SU-DHL-6 (cell line): ENCODE data around the gene PGBD5.

Source experiments
- H2AFZ ChIP-seq: fragments of 200-600 bp; sonication (generic); 2 replicates; pipeline ENCODE4 v1.6.1; 2014; ENCODE audit warnings: low read depth, mild to moderate bottlenecking, moderate library complexity, mixed read lengths, antibody characterized with exemption, low read length; ENCODE audit not compliant: severe bottlenecking
- H3F3A ChIP-seq: fragments of 200-600 bp; shearing (Covaris generic); 2 replicates; pipeline ENCODE4 v1.6.0; 2016; ENCODE audit warnings: antibody characterized with exemption, mild to moderate bottlenecking; ENCODE audit not compliant: insufficient read depth
- H3K27ac ChIP-seq: fragments of 200-600 bp; sonication (generic); 2 replicates; pipeline ENCODE4 v1.5.1; 2016; ENCODE audit warnings: low read depth, mild to moderate bottlenecking, low read length, moderate library complexity, mixed read lengths
- H3K27me3 ChIP-seq: fragments of 200-600 bp; sonication (generic), shearing (Covaris generic); 2 replicates; pipeline ENCODE4 v1.6.0; 2014; ENCODE audit warnings: mild to moderate bottlenecking, low read length
- H3K36me3 ChIP-seq: fragments of 200-600 bp; sonication (generic); 2 replicates; pipeline ENCODE4 v1.6.1; 2014; ENCODE audit warnings: mild to moderate bottlenecking, low read length, mixed read lengths
- H3K4me2 ChIP-seq: fragments of 300-600, 200-600 bp; shearing (Covaris generic), sonication (generic); 2 replicates; pipeline ENCODE4 v1.6.0; 2014; ENCODE audit warnings: low read length, low read depth, mild to moderate bottlenecking; ENCODE audit not compliant: poor library complexity, severe bottlenecking
- H3K4me3 ChIP-seq: fragments of 200-600 bp; sonication (generic); 2 replicates; pipeline ENCODE4 v1.5.1; 2014; ENCODE audit warnings: antibody characterized with exemption, low read length, mild to moderate bottlenecking, mixed read lengths; ENCODE audit not compliant: insufficient read depth, poor library complexity, severe bottlenecking
- H3K79me2 ChIP-seq: fragments of 200-600 bp; sonication (generic); 2 replicates; pipeline ENCODE4 v1.6.1; 2014; ENCODE audit warnings: mild to moderate bottlenecking, low read length, moderate library complexity; ENCODE audit not compliant: insufficient read depth
- H3K9ac ChIP-seq: fragments of 200-600 bp; sonication (generic); 2 replicates; pipeline ENCODE4 v1.7.0; 2014; ENCODE audit warnings: mild to moderate bottlenecking, low read length
- H3K9me2 ChIP-seq: fragments of 200-600 bp; sonication (generic); replicated peaks from 2 replicates; pipeline ENCODE4 v1.6.1; 2014; ENCODE audit warnings: low read length; ENCODE audit not compliant: insufficient read depth
- H3K9me3 ChIP-seq: fragments of 200-600 bp; sonication (generic); 2 replicates; pipeline ENCODE4 v1.6.1; 2014; ENCODE audit warnings: low read length, mixed read lengths; ENCODE audit not compliant: insufficient read depth
- H4K20me1 ChIP-seq: fragments of 200-600 bp; sonication (generic); 2 replicates; pipeline ENCODE4 v1.6.1; 2014; ENCODE audit warnings: low read depth, mild to moderate bottlenecking, antibody characterized with exemption, low read length, moderate library complexity, mixed read lengths
- EZH2phosphoT487 ChIP-seq: fragments of 200-600 bp; sonication (generic), shearing (Covaris generic); conservative IDR thresholded peaks from 2 replicates; pipeline ENCODE4 v1.6.1; 2018; ENCODE audit warnings: mild to moderate bottlenecking, antibody characterized with exemption, low read length, moderate library complexity, mixed read lengths
- TF ChIP-seq, protein P1 (sequence below): fragments of 200-600 bp; sonication (generic); IDR thresholded peaks from one replicate; pipeline ENCODE4 v1.5.1; 2017; ENCODE audit warnings: antibody characterized with exemption, mild to moderate bottlenecking, low read length, moderate library complexity; ENCODE audit not compliant: insufficient read depth, poor library complexity, severe bottlenecking

The PGBD5 gene

GRCh38 chr1:230396966-230397365, 29.2 kb downstream of the PGBD5 start:
- Histone ChIP-seq H3K4me2 (no peak overlapping the region), H3K27me3 (no peaks in the 10 kb centered on the region; the same call in 1 of the 2 replicates)

GRCh38 chr1:230395932-230396331, 30.2 kb downstream of the PGBD5 start:
- Histone ChIP-seq H2AFZ (no peak overlapping the region), H3F3A (no peaks in the 10 kb centered on the region), H3K27ac (no peak overlapping the region), H4K20me1 (no peaks in the 10 kb centered on the region), H3K9me2 (no peaks in the 10 kb centered on the region), H3K79me2 (no peaks in the 10 kb centered on the region), H3K27me3 (no peaks in the 10 kb centered on the region; the same call in 1 of the 2 replicates), H3K9ac (no peak overlapping the region), H3K36me3 (no peaks in the 10 kb centered on the region), H3K4me3 (no peak overlapping the region), H3K4me2 (no peak overlapping the region), H3K9me3 (no peaks in the 10 kb centered on the region)
- TF ChIP-seq EZH2phosphoT487 = no peak
- TF ChIP-seq, protein P1, sequence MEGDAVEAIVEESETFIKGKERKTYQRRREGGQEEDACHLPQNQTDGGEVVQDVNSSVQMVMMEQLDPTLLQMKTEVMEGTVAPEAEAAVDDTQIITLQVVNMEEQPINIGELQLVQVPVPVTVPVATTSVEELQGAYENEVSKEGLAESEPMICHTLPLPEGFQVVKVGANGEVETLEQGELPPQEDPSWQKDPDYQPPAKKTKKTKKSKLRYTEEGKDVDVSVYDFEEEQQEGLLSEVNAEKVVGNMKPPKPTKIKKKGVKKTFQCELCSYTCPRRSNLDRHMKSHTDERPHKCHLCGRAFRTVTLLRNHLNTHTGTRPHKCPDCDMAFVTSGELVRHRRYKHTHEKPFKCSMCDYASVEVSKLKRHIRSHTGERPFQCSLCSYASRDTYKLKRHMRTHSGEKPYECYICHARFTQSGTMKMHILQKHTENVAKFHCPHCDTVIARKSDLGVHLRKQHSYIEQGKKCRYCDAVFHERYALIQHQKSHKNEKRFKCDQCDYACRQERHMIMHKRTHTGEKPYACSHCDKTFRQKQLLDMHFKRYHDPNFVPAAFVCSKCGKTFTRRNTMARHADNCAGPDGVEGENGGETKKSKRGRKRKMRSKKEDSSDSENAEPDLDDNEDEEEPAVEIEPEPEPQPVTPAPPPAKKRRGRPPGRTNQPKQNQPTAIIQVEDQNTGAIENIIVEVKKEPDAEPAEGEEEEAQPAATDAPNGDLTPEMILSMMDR = no peak

More at GRCh38 chr1:230396966-230397365, 29.2 kb downstream of the PGBD5 start:
- Histone ChIP-seq H3K36me3 (no peaks in the 10 kb centered on the region), H4K20me1 (no peaks in the 10 kb centered on the region), H3K79me2 (no peaks in the 10 kb centered on the region), H3K9me2 (no peaks in the 10 kb centered on the region), H3K27ac (no peak overlapping the region), H3F3A (no peaks in the 10 kb centered on the region), H3K9ac (no peak overlapping the region), H3K4me3 (no peak overlapping the region), H3K9me3 (no peaks in the 10 kb centered on the region), H2AFZ (no peak overlapping the region)
- TF ChIP-seq, protein P1 = no peak
- no peak for TF ChIP-seq EZH2phosphoT487

DNA sequence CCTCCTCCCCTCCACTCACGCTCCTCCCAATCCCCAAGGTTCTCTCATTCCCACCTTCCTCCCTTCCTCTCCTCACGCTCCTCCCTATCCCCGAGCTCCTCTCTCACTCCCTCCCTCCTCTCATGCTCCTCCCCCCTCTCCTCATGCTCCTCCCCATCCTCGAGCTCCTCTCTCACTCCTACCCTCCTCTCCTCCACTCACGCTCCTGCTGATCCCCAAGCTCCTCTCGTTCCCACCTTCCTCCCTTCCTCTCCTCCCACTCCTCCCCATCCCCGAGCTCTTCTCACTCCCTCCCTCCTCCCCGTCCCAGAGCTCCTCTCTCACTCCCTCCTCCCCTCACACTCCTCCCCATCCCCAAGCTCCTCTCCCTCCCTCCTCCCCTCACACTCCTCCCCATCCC, 31.4 kb downstream of the PGBD5 start:
- Histone ChIP-seq H3K36me3 (no peaks in the 10 kb centered on the region), H3K4me3 (no peak overlapping the region), H3K27ac (no peak overlapping the region), H3K9me3 (no peaks in the 10 kb centered on the region), H3K27me3 (no peaks in the 10 kb centered on the region; the same call in 1 of the 2 replicates), H2AFZ (no peak overlapping the region), H3K9me2 (no peaks in the 10 kb centered on the region), H3K4me2 (no peak overlapping the region), H3K79me2 (no peaks in the 10 kb centered on the region), H3F3A (no peaks in the 10 kb centered on the region), H4K20me1 (no peaks in the 10 kb centered on the region), H3K9ac (no peak overlapping the region)
- TF ChIP-seq, protein P1 = no peak
- TF ChIP-seq EZH2phosphoT487 = no peak
